Dendritic cell treated with granulocyte-macrophage colony-stimulating factor and Interleukin-4, amounts not matched to agents 40 ng/mL and 50 ng/mL, for 4 days (primary cell): ENCODE results near the gene TARS3.

Experiments used
- H3K27ac Mint-ChIP-seq: one replicate; pipeline ENCODE4 v1.8.0; 2022; ENCODE audit warnings: mild to moderate bottlenecking, mixed read lengths
- H3K27me3 Mint-ChIP-seq: one replicate; pipeline ENCODE4 v1.8.0; 2022; ENCODE audit warnings: mild to moderate bottlenecking, mixed read lengths
- H3K36me3 Mint-ChIP-seq: one replicate; pipeline ENCODE4 v1.8.0; 2022; ENCODE audit warnings: low read depth, mixed read lengths
- H3K4me1 Mint-ChIP-seq: one replicate; pipeline ENCODE4 v1.8.0; 2022; ENCODE audit warnings: low read depth, mixed read lengths
- H3K4me3 Mint-ChIP-seq: one replicate; pipeline ENCODE4 v1.8.0; 2022; ENCODE audit warnings: mild to moderate bottlenecking, moderate library complexity, mixed read lengths
- H3K9me3 Mint-ChIP-seq: one replicate; pipeline ENCODE4 v1.8.0; 2022; ENCODE audit warnings: mixed read lengths
- intact Hi-C: fragments of 100-400 bp; cut with micrococcal nuclease; formaldehyde crosslinking; loops from one replicate; pipeline ENCODE4 v1.15.0; 2022

TARS3 gene

DNA sequence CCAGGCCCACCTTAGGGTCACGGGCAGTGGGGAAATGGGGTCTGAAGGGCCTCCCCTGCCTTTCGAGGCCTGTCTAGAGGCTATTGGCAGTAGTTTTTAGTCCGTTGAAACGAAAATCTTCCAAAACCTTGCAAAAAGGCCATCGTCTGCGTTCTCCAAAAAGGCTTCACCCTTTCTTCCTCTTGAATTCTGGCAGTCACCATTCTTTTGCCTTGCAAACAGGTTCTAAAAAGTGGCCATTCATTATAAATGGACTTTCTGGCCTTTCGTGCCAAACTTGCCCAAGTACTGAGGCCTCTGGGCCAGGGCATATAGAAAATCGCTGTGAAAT is 367 bp upstream of the TARS3 start:
- Mint-ChIP-seq H3K36me3 (peaks cover 26% of the 10 kb centered on the region), H3K4me1 (peaks cover 9% of the 10 kb centered on the region), H3K4me3 (no peak overlapping the region), H3K27me3 (no peaks in the 10 kb centered on the region), H3K9me3 (peaks cover 14% of the 10 kb centered on the region), H3K27ac (no peak overlapping the region)
- intact Hi-C loops, result loop anchor here (5.0 kb wide), 1 partner anchor 447 kb away; the partner anchor contains the start of gene SELENOS

DNA sequence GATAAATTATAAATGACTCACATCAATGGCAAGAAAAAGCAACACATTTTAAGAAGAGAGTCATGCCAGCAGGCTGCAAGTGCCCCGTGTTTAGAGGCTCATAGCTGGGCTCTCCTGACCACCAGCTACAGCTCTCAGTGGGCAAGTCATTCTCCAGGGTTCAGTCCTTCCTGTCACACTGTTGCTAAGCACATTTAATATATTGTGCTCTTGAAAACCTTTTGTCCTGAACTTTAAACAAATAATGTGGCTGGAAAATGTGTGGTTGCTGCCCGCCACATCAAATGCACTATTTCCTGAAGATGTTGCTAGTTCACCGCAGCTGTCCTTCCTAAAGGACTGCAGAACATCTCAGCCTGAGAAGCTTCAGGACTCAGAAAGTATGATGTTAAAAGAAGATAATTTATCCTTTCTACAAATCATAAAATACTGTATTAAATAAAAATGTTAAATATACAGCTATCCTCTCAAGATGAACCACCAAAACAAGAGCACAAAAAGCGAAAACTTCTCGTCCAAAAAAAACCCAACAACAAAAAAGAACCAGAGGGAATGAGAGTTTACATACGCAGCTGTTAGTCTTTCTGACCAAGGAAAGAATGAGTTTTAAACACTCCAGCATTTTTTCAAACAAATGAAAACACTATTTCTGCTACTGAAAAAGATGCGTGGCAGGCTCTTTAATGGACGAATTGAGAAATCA is 951 bp downstream of the TARS3 start:
- Mint-ChIP-seq H3K4me1 (peaks cover 9% of the 10 kb centered on the region), H3K36me3 (peaks cover 35% of the 10 kb centered on the region), H3K9me3 (peaks cover 14% of the 10 kb centered on the region), H3K27me3 (no peaks in the 10 kb centered on the region), H3K27ac (peak overlapping the region; percentile 80), H3K4me3 (peak overlapping the region; percentile 79)
- intact Hi-C loops, result loop anchor here (5.0 kb wide), 1 partner anchor 446 kb away; the partner anchor contains the start of gene SELENOS

DNA sequence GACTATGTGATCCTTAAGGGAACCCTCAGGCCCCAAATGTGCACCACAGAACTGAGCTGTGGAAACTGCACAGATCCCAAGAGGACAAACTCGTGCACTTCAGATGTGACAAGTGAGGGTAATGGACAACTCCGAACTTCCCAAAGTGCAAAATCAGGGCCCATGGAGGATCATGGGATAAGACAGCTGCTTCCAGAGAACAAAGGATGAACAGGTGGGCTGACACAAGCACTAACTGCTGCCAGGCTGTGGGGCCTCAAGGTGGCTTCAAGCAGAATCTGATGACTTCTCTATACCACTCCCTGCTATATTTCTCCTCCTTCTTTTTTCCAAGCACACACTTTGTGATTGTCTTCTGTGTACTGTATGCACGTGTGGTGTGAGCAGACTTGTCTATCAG is 5.4 kb downstream of the TARS3 start:
- no peak overlapping the region for H3K27ac Mint-ChIP-seq
- intact Hi-C loops, result no loop called here
- no peaks in the 10 kb centered on the region for H3K27me3 Mint-ChIP-seq
- peaks cover 14% of the 10 kb centered on the region for H3K9me3 Mint-ChIP-seq
- no peak overlapping the region for H3K4me3 Mint-ChIP-seq
- H3K36me3 Mint-ChIP-seq, result peaks cover 58% of the 10 kb centered on the region
- peaks cover 9% of the 10 kb centered on the region for H3K4me1 Mint-ChIP-seq

DNA sequence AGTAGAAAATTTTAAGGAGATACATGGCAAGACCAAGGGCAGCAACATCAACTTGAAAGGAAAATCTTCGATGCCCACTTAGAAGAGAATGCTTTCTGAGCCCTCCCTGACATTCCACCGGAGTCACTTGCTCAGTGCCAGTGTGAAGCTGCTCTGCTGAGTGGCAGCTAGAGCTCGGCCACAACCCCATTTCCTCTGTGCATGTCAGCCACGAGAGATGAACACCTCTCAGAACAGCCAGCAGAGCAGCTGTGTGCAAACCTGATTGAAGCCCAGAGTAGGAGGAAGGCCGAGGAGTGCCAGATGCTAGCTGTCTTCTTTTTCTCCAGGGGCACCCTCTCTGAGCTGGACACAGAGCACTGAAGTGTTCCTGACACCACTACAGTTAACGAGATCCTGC is 12.2 kb downstream of the TARS3 start:
- intact Hi-C loops, result no loop called here
- Mint-ChIP-seq H3K36me3 (peaks cover 72% of the 10 kb centered on the region), H3K27ac (no peak overlapping the region)

DNA sequence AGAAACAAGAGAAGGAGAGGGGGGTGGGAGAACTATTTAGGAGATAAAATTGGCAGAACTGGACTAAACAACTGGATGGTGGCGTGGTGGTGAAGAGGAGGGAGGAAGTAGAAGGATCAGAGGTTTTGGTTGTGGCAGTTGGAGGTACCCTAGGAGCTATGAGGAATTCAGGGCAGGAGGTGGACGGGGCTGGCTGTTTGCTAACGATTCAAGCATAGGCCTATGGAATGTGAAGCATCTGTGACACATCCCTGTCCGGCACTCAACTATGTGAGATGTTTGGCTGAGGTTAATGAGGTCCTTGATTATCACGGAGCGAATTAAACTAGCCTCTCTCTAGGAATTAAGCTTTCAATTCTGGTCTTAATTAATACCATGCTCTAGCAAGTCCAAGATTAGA is 13.5 kb downstream of the TARS3 start:
- Mint-ChIP-seq H3K4me1 (peaks cover 5% of the 10 kb centered on the region), H3K27me3 (no peaks in the 10 kb centered on the region), H3K27ac (no peak overlapping the region), H3K36me3 (peaks cover 68% of the 10 kb centered on the region), H3K9me3 (no peaks in the 10 kb centered on the region), H3K4me3 (no peak overlapping the region)
- intact Hi-C loops, result no loop called here

More for the DNA sequence above, 12.2 kb downstream of the TARS3 start:
- H3K9me3 Mint-ChIP-seq, result no peaks in the 10 kb centered on the region
- H3K4me3 Mint-ChIP-seq, result no peak overlapping the region
- H3K4me1 Mint-ChIP-seq, result peaks cover 5% of the 10 kb centered on the region
- no peaks in the 10 kb centered on the region for H3K27me3 Mint-ChIP-seq

DNA sequence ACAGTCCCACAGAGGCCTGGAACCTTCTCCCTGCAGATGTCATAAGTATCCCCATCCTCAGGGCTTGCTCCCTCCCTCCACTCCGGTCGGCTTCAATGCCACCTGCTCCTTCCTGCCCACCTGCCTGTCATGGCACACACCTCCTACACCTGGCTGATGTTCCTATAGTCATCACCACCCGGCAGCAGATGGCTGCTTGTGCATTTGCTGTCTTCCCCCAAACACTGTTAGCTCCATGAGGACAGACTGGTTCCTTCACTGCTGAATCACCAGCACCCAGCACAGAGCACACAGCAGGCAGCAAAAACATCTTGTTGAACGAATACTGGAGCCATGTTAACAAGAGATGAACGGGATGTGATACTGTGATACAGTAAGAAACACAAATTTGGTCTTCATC is 14.8 kb downstream of the TARS3 start:
- intact Hi-C loops, result no loop called here
- H3K4me3 Mint-ChIP-seq, result no peak overlapping the region
- H3K27ac Mint-ChIP-seq, result no peak overlapping the region
- no peaks in the 10 kb centered on the region for H3K27me3 Mint-ChIP-seq
- no peaks in the 10 kb centered on the region for H3K9me3 Mint-ChIP-seq
- H3K36me3 Mint-ChIP-seq, result peaks cover 71% of the 10 kb centered on the region
- peaks cover 5% of the 10 kb centered on the region for H3K4me1 Mint-ChIP-seq

DNA sequence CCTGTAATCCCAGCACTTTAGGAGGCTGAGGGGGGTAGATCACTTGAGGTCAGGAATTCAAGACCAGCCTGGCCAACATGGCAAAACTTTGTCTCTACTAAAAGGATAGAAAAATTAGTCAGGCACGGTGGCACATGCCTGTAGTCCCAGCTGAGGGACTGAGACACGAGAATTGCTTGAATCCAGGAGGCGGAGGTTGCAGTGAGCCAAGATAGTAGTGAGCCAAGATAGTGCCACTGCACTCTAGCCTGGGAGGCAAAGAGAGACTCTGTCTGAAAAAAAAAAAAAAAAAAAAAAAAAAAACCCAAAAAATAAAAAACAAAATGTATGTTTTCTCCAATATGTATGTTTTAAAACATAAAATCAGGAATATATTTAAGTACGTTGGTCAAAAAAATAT is 16.3 kb downstream of the TARS3 start:
- H3K9me3 Mint-ChIP-seq, result no peaks in the 10 kb centered on the region
- H3K27me3 Mint-ChIP-seq, result no peaks in the 10 kb centered on the region
- peaks cover 5% of the 10 kb centered on the region for H3K4me1 Mint-ChIP-seq
- peaks cover 60% of the 10 kb centered on the region for H3K36me3 Mint-ChIP-seq
- no peak overlapping the region for H3K4me3 Mint-ChIP-seq
- H3K27ac Mint-ChIP-seq, result no peak overlapping the region
- intact Hi-C loops, result no loop called here

DNA sequence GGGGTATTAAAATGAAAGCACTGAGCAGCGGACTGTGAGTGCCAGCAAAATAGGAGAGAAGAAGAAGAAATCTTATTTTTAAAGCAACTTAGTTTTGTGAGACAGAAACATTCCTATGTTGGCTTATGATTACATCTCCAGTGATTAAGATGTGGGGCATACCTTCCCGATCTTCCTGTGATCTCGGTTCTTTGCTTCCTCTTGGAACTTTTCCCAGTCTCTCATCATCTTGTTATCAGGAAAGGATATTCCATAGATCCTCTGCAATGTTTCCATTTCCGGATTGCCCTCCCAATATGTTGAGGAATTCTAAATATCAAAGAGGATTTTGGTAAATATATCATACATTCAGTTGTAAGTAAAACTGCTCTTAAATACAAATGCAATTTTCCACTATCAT is 22.2 kb downstream of the TARS3 start:
- no peak overlapping the region for H3K4me3 Mint-ChIP-seq
- H3K4me1 Mint-ChIP-seq, result no peaks in the 10 kb centered on the region
- peaks cover 55% of the 10 kb centered on the region for H3K36me3 Mint-ChIP-seq
- H3K9me3 Mint-ChIP-seq, result no peaks in the 10 kb centered on the region
- H3K27ac Mint-ChIP-seq, result no peak overlapping the region
- H3K27me3 Mint-ChIP-seq, result no peaks in the 10 kb centered on the region
- intact Hi-C loops, result no loop called here

DNA sequence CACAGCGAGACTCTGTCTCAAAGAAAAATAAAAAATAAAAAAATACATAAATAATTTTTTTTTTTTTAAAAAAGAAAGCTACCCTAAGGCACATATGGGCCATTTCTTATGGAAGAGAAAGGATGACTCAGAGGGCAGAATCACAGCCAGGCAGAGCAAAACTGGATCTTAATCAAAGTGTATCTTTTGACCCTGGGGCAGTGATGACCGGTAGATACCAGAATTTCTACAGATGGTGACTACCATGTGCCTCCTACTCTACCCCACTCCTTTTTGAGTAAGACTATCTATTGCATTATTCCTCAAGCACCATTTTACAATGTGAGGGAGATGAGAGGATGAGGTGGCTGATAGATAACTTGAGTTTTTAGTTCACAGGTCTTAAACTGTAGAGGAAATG is 26.0 kb downstream of the TARS3 start:
- Mint-ChIP-seq H3K27ac (no peak overlapping the region), H3K9me3 (no peaks in the 10 kb centered on the region), H3K27me3 (no peaks in the 10 kb centered on the region), H3K4me3 (no peak overlapping the region), H3K4me1 (no peaks in the 10 kb centered on the region), H3K36me3 (peaks cover 76% of the 10 kb centered on the region)
- intact Hi-C loops, result no loop called here

DNA sequence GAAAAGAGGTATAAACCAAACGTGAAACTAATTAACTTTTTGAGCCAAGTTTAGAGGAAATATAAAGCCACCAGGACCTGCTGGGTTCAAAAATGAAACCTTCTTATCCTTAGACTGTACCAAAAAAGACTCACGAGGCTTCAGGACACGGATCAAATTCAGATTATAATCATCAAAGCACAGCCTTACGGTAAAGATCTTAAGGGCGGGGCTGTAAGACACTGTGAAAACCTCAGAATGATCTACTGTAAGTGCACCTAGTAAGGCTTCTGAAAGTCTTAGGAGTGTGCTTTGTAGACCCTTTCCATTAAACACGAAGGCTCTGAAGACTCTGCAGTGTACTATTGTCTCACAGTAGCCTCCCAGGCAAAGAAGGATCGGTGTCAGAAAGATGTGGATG is 26.8 kb downstream of the TARS3 start:
- Mint-ChIP-seq H3K4me1 (no peaks in the 10 kb centered on the region), H3K36me3 (peaks cover 78% of the 10 kb centered on the region), H3K27ac (no peak overlapping the region), H3K27me3 (no peaks in the 10 kb centered on the region), H3K4me3 (no peak overlapping the region), H3K9me3 (no peaks in the 10 kb centered on the region)
- intact Hi-C loops, result no loop called here

DNA sequence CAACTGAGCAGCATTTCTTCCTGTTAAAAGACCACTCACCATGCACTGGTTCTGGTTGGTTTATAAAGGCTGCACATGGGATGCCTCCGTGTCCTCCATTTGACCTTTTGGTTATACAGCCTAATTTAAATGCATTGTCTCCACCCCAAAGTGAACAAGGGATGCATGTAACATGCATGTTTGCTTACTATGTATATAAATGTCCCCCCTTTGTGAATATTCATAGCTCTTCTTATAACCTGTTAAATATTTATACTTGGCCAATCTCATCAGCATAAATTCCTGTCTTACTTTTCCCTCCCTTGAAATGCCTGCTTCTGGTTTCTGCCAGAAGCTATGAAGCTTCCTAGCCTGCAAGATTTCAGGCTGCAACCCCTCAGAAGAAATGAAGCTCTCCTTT is 27.4 kb downstream of the TARS3 start:
- Mint-ChIP-seq H3K4me1 (no peaks in the 10 kb centered on the region), H3K9me3 (no peaks in the 10 kb centered on the region), H3K27ac (no peak overlapping the region), H3K36me3 (peaks cover 75% of the 10 kb centered on the region), H3K4me3 (no peak overlapping the region), H3K27me3 (no peaks in the 10 kb centered on the region)
- intact Hi-C loops, result no loop called here

DNA sequence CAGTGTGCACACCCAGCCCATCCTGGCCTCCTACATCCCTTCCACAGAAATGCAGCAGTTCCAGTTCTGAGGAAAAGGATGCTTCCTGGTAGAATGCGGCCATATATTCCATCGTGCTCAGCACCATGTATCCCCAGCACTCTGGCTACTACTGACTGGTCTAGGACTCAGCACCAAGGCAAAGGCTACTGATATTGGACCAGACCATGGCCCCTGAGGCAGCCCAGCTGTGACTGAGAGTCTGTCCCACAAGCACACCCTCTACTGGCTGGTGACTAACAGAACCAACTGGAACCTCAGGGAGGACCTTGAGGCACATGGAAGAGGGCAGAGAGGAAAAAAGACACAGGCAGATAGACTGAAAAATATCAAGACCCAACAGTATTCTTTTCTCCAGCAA is 30.0 kb downstream of the TARS3 start:
- intact Hi-C loops, result no loop called here
- H3K36me3 Mint-ChIP-seq, result peaks cover 55% of the 10 kb centered on the region
- no peaks in the 10 kb centered on the region for H3K27me3 Mint-ChIP-seq
- H3K4me3 Mint-ChIP-seq, result no peak overlapping the region
- no peak overlapping the region for H3K27ac Mint-ChIP-seq
- H3K4me1 Mint-ChIP-seq, result no peaks in the 10 kb centered on the region
- no peaks in the 10 kb centered on the region for H3K9me3 Mint-ChIP-seq

DNA sequence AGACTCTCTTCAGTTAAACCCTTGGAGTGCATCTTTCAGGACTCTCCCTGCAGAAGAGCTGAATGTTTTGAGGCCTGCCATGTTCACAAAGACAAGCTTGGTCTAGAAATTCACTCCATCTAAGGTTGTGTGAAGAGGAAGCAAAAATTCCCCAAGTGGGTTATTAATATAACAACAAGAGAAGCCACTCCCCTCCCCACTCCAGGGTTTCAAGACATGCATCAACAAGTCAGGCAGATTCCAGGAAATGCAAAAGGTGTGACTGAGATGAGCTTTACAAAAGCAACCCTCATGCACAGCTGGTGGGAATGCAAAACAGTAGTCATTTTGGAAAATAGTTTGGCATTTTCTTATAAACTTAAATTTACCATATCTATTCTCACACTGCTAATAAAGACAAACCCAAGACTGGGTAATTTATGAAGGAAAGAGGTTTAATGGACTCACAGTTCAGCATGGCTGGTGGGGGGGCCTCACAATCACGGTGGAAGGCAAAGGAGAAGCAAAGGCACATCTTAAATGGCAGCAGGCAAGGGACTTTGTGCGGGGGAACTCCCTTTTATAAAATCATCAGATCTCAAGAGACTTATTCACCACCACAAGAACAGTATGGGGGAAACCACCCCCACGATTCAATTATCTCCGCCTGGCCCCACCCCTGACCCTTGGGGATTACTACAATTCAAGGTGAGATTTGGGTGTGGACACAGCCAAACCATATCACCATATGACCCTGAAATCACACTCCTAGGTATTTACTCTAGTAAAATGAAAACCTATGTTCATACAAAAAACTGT is 31.3 kb downstream of the TARS3 start:
- H3K4me3 Mint-ChIP-seq, result no peak overlapping the region
- intact Hi-C loops, result no loop called here
- H3K36me3 Mint-ChIP-seq, result peaks cover 54% of the 10 kb centered on the region
- H3K4me1 Mint-ChIP-seq, result no peaks in the 10 kb centered on the region
- H3K27ac Mint-ChIP-seq, result no peak overlapping the region
- H3K27me3 Mint-ChIP-seq, result no peaks in the 10 kb centered on the region
- no peaks in the 10 kb centered on the region for H3K9me3 Mint-ChIP-seq

DNA sequence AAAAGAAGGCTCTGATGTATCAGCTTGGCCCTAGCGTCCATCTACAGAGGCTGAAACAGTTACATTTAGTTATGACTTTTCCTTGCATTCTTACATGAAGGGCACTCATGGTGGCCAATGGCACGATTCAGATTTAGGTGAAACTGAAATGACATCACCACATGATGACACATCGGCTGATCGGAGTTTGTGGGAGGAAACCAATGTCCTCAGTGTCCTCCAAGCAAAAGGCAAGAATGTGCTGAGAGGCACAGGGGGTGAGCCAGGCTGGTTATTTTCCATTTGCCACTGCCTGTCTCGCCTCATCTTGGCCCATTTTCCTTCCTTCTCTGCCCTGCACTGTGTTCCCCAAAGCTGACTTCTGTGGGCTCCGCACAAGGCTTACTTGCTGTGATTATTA is 34.4 kb downstream of the TARS3 start:
- H3K27ac Mint-ChIP-seq, result no peak overlapping the region

More for the DNA sequence above, 34.4 kb downstream of the TARS3 start:
- no peak overlapping the region for H3K4me3 Mint-ChIP-seq
- H3K4me1 Mint-ChIP-seq, result no peaks in the 10 kb centered on the region
- intact Hi-C loops, result no loop called here
- H3K36me3 Mint-ChIP-seq, result peaks cover 39% of the 10 kb centered on the region
- H3K27me3 Mint-ChIP-seq, result no peaks in the 10 kb centered on the region
- no peaks in the 10 kb centered on the region for H3K9me3 Mint-ChIP-seq
